Neuron (in vitro differentiated cells): ENCODE data around the gene EML1.

Experiments used
- H2AFZ ChIP-seq: one replicate; pipeline ENCODE4 v1.6.1; 2013; ENCODE audit warnings: low read depth, mild to moderate bottlenecking, inconsistent platforms, low read length, moderate library complexity
- H3K27me3 ChIP-seq: one replicate; pipeline ENCODE4 v1.6.1; 2013; ENCODE audit warnings: low read length; ENCODE audit not compliant: insufficient read depth
- H3K36me3 ChIP-seq: one replicate; pipeline ENCODE4 v1.6.1; 2013; ENCODE audit warnings: low read length; ENCODE audit not compliant: insufficient read depth
- H3K4me1 ChIP-seq: one replicate; pipeline ENCODE4 v1.6.1; 2013; ENCODE audit warnings: low read length; ENCODE audit not compliant: insufficient read depth
- H3K4me3 ChIP-seq: 2 replicates; pipeline ENCODE4 v1.5.1; 2013; ENCODE audit warnings: mild to moderate bottlenecking, low read length, moderate library complexity
- H3K9me3 ChIP-seq: one replicate; pipeline ENCODE4 v1.6.1; 2013; ENCODE audit warnings: low read length

The EML1 gene

GRCh38 chr14:99808154-99808505, 14.9 kb downstream of the EML1 start:
- H3K4me1 ChIP-seq, result peaks cover 14% of the 10 kb centered on the region
- no peak overlapping the region for H3K4me3 ChIP-seq
- no peaks in the 10 kb centered on the region for H3K27me3 ChIP-seq
- H2AFZ ChIP-seq, result no peak overlapping the region
- peaks cover 2% of the 10 kb centered on the region for H3K9me3 ChIP-seq
- H3K36me3 ChIP-seq, result no peaks in the 10 kb centered on the region

DNA sequence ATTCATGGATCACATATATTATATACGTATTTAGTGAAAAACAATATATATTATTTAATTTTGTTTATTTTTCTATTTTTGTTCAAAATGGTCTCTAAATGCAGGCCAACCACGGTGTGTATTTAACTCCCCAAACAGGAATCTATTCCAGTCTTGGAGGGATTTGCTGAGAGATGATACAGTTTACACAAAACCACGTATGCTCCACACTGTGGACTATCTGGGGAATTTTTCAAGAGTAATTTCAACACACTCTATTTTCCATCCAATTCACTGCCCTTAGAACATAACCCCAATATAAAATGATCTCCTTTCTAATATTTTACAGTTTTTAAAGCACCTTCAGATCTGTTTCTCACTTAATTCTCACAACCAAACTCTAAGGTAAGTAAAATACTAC, 15.3 kb downstream of the EML1 start:
- H3K4me3 ChIP-seq, result no peak overlapping the region
- peaks cover 10% of the 10 kb centered on the region for H3K4me1 ChIP-seq
- no peaks in the 10 kb centered on the region for H3K27me3 ChIP-seq
- no peak overlapping the region for H2AFZ ChIP-seq
- no peaks in the 10 kb centered on the region for H3K36me3 ChIP-seq
- H3K9me3 ChIP-seq, result peaks cover 2% of the 10 kb centered on the region

DNA sequence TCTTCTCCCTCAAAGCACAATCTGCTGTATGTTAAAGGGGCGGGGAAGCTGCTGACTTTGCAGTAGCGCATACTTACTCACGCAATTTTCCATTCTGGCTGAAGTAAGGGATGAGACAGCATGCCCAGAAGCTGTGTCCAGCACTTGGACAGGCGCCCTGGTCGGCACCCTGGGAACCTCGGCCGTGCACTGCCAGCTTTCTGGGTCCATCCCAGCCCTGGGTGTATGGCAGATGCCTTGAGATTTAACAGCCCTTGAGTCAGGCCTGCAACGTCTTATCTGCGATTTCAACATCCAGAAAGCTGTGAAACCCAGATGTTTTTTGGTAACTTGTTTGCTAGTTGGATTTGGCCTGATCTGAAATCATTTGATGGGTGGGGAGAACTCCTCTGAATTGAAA, 16.1 kb downstream of the EML1 start:
- Histone ChIP-seq H3K27me3 (no peaks in the 10 kb centered on the region), H3K4me3 (no peak overlapping the region), H3K36me3 (no peaks in the 10 kb centered on the region)

DNA sequence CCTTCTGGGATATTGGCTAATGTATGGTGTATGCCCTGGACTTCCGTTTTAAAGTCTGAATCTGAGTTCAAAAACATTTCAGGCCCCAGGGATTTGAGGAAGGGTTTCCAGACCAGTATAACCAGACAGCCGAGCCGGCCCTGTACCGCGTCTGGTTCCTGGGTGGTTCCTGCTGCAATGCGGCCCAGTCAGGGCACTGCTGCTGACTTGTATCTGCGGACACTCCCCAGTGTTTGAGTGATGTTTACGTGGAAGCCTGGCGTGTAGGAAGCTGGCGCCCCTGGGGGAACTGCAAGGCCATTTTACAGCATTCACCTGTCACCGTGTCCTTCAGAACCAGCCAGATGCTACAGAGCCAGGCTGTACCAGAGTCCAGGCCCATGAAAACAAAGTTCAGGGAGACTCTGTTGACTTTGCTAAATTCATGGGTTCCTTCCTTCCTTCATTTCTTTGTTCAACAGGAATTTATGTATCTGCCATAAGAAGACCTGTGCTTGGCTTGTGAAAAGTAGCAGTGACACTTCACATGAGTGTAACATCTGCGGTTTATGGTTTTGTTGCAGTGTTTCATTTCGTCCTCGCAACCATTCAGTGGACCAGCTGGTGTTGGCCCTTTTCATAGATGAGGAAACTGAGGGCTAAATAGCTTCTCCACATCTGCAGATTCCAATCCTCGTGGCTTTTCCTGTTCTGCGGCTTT, 16.8 kb downstream of the EML1 start:
- no peak overlapping the region for H3K4me3 ChIP-seq

More for the DNA sequence above, 16.1 kb downstream of the EML1 start:
- Histone ChIP-seq H3K9me3 (peaks cover 2% of the 10 kb centered on the region), H3K4me1 (peaks cover 2% of the 10 kb centered on the region), H2AFZ (no peak overlapping the region)

GRCh38 chr14:99810559-99810874, 17.3 kb downstream of the EML1 start:
- Histone ChIP-seq H3K4me1 (no peaks in the 10 kb centered on the region), H3K27me3 (no peaks in the 10 kb centered on the region), H3K4me3 (no peak overlapping the region), H3K36me3 (no peaks in the 10 kb centered on the region), H2AFZ (no peak overlapping the region), H3K9me3 (peaks cover 2% of the 10 kb centered on the region)

More for the DNA sequence above, 16.8 kb downstream of the EML1 start:
- no peaks in the 10 kb centered on the region for H3K36me3 ChIP-seq
- peaks cover 2% of the 10 kb centered on the region for H3K9me3 ChIP-seq
- H3K4me1 ChIP-seq, result no peaks in the 10 kb centered on the region
- H2AFZ ChIP-seq, result no peak overlapping the region
- H3K27me3 ChIP-seq, result no peaks in the 10 kb centered on the region

DNA sequence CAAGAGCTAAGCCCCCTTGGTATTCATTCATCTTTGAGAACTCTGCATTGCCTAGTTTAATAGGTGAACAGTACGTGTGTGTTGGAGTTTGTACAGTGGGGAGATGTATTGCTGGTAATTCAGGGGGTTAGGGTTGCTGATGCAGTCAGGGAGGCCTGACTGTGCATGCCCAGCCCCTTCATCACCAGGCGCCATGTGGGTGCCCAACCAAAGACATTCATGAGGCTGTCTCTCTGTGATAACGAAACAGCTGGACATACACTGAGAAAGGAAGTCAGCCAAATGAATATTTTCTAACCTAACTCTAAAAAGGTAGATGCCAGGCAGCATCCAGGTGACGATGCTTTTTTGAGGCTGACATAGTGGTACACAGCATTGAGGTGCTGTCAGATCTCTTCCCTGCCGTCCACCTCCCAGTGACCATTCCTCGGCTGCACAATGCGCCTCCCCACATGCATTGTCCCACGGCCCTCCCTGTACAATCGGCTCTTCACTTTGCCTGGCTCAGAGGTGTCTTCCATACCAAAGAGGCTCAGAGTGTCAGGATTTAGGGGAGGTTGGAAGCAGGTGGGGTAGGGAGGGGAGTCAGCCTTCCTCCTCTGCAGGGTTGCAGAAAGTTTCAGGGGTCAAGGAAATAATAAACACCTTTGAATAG, 19.0 kb downstream of the EML1 start:
- Histone ChIP-seq H3K4me1 (peaks cover 2% of the 10 kb centered on the region), H2AFZ (no peak overlapping the region), H3K4me3 (no peak overlapping the region), H3K9me3 (peaks cover 2% of the 10 kb centered on the region), H3K36me3 (no peaks in the 10 kb centered on the region), H3K27me3 (no peaks in the 10 kb centered on the region)

DNA sequence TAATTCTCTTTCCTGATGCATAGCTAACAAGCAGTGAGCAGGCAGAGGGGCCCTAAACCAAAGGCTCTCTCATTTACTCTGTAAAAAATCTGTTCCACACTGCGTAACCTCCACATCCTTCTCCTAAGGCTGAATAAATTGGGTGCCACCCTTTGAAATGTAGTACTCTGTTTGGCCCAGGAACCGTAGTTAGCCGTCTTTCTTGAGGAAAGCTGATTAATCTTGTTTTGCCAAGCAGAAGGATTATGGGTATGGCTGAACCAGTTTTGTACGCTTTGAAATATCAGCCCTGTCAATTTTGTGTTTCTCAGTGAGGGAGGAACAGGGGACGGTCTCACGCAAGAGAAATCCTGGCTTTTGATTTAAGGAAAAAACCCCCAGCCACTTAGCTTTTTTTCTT, 19.7 kb downstream of the EML1 start:
- Histone ChIP-seq H2AFZ (no peak overlapping the region), H3K4me3 (no peak overlapping the region), H3K4me1 (peaks cover 2% of the 10 kb centered on the region), H3K36me3 (no peaks in the 10 kb centered on the region), H3K27me3 (no peaks in the 10 kb centered on the region), H3K9me3 (peaks cover 2% of the 10 kb centered on the region)

- H3K4me1 ChIP-seq, result peaks cover 2% of the 10 kb centered on the region
- no peaks in the 10 kb centered on the region for H3K36me3 ChIP-seq
- H2AFZ ChIP-seq, result no peak overlapping the region
- no peaks in the 10 kb centered on the region for H3K27me3 ChIP-seq
- no peak overlapping the region for H3K4me3 ChIP-seq
- H3K9me3 ChIP-seq, result no peaks in the 10 kb centered on the region
These were observed 22.5 kb downstream of the EML1 start for GRCh38 chr14:99815696-99816095.

- Histone ChIP-seq H3K9me3 (no peaks in the 10 kb centered on the region), H3K4me3 (no peak overlapping the region), H2AFZ (no peak overlapping the region), H3K36me3 (no peaks in the 10 kb centered on the region), H3K27me3 (no peaks in the 10 kb centered on the region), H3K4me1 (peaks cover 2% of the 10 kb centered on the region)
These were observed 23.0 kb downstream of the EML1 start for GRCh38 chr14:99816217-99816616.

- H3K4me3 ChIP-seq, result no peak overlapping the region
These were observed 23.4 kb downstream of the EML1 start for GRCh38 chr14:99816642-99817041.

DNA sequence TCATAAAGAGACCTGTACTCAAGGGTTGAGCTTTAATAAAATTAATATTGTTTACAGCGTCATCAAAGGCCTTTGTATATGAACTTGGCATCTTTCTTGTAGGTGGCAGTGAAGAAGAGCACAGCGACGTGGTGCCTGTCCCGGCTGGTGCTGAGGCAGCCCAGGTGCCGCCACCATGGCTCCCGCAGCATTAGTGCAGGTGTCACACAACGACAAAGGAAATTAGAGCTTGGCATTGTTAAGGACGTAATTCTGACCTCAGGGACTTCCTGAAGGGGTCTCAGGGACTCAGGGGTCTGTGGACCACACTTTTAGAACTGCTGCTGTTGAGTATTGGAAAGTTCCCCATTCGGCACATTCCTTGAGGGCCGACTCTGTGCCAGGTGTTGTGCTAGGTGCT, 24.1 kb downstream of the EML1 start:
- Histone ChIP-seq H3K27me3 (no peaks in the 10 kb centered on the region), H3K4me1 (peaks cover 11% of the 10 kb centered on the region), H3K4me3 (no peak overlapping the region), H3K9me3 (no peaks in the 10 kb centered on the region), H2AFZ (no peak overlapping the region), H3K36me3 (no peaks in the 10 kb centered on the region)

More at GRCh38 chr14:99816642-99817041, 23.4 kb downstream of the EML1 start:
- H3K9me3 ChIP-seq, result no peaks in the 10 kb centered on the region
- no peaks in the 10 kb centered on the region for H3K27me3 ChIP-seq
- no peak overlapping the region for H2AFZ ChIP-seq
- H3K4me1 ChIP-seq, result peaks cover 4% of the 10 kb centered on the region
- no peaks in the 10 kb centered on the region for H3K36me3 ChIP-seq

GRCh38 chr14:99818503-99819036, 25.4 kb downstream of the EML1 start:
- H2AFZ ChIP-seq, result no peak overlapping the region
- no peaks in the 10 kb centered on the region for H3K27me3 ChIP-seq
- H3K36me3 ChIP-seq, result no peaks in the 10 kb centered on the region
- peaks cover 11% of the 10 kb centered on the region for H3K4me1 ChIP-seq
- no peaks in the 10 kb centered on the region for H3K9me3 ChIP-seq
- H3K4me3 ChIP-seq, result no peak overlapping the region

DNA sequence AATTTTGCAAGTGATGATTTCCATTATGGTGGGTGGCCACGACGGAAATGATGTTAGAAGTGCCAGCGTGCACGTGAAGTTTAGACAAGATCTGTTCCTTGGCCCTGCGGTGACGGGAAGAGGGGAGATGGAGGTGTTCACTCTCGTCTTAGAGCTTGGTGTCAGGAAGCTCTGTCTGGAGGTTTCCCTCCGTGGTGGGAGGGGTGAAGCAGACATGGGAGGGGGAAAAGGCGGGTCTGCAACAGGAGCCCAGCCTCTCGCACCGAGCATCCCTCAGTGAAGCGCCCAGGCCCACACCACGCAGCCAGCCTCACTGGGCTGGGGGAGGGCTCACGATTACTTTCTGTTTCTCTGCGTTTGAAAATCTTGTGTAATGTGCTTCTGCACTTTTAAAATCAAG, 26.3 kb downstream of the EML1 start:
- Histone ChIP-seq H3K36me3 (peaks cover 2% of the 10 kb centered on the region), H3K27me3 (no peaks in the 10 kb centered on the region), H3K4me1 (peaks cover 11% of the 10 kb centered on the region), H2AFZ (no peak overlapping the region), H3K9me3 (peaks cover under 1% of the 10 kb centered on the region), H3K4me3 (no peak overlapping the region)
